Panc1 (cell line): ENCODE results near the gene ENO4.

Source experiments
- POLR2AphosphoS5 ChIP-seq: IDR thresholded peaks from 2 replicates; pipeline ENCODE4 v1.6.1; 2012; ENCODE audit warnings: mild to moderate bottlenecking, low read depth, low read length, moderate library complexity
- SIN3A ChIP-seq: IDR thresholded peaks from 2 replicates; pipeline ENCODE4 v1.6.1; 2012; ENCODE audit warnings: low read depth, mild to moderate bottlenecking, low read length, moderate library complexity, borderline replicate concordance; ENCODE audit not compliant: insufficient read depth
- TCF7L2 ChIP-seq: IDR thresholded peaks from 2 replicates; pipeline ENCODE4 v1.6.1; 2011; ENCODE audit warnings: mild to moderate bottlenecking, low read depth, low read length, inconsistent platforms
- TF ChIP-seq, protein P1 (sequence below): fragments of 450-650 bp; IDR thresholded peaks from 2 replicates; pipeline ENCODE4 v1.5.1; 2017; ENCODE audit warnings: mild to moderate bottlenecking
- TF ChIP-seq, protein P2 (sequence below), 2 experiments: IDR thresholded peaks; 2 replicates each; pipeline ENCODE4 v1.6.1; 2011 to 2012; ENCODE audit warnings: low read depth in 2 of 2, control low read depth in 1 of 2, low read length in 1 of 2, mild to moderate bottlenecking in 1 of 2, moderate library complexity in 1 of 2; ENCODE audit not compliant: insufficient read depth in 1 of 2

DNA sequence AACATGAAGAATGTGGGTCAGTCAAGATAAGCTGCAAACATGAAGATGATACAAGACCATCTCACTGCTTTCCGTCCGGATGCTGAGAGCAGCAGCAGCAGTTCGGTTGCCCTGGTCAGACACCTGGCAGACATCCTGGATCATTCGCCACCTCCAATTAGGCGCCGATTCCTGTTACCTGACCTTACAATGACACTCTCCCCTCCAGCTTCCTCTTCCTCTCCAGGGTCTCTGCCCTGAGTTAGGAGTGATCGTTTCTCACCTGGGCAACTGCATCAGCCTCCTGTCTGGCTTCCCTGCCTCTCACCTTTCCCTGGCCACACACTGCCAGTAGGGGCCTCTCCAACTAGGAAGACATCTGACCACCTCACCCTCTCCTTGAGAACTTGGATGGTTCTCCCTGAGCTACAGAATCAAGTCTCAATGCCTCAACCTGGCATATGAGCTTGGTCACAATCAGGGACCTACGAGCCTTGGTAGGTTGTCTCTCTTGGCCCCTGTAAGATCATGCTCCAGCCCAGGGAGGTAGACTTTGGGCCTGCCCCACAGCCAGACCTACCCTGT, 31.4 kb upstream of the ENO4 start:
- TF ChIP-seq POLR2AphosphoS5, result no peak
- TF ChIP-seq, protein P1, sequence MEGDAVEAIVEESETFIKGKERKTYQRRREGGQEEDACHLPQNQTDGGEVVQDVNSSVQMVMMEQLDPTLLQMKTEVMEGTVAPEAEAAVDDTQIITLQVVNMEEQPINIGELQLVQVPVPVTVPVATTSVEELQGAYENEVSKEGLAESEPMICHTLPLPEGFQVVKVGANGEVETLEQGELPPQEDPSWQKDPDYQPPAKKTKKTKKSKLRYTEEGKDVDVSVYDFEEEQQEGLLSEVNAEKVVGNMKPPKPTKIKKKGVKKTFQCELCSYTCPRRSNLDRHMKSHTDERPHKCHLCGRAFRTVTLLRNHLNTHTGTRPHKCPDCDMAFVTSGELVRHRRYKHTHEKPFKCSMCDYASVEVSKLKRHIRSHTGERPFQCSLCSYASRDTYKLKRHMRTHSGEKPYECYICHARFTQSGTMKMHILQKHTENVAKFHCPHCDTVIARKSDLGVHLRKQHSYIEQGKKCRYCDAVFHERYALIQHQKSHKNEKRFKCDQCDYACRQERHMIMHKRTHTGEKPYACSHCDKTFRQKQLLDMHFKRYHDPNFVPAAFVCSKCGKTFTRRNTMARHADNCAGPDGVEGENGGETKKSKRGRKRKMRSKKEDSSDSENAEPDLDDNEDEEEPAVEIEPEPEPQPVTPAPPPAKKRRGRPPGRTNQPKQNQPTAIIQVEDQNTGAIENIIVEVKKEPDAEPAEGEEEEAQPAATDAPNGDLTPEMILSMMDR, result no peak
- TF ChIP-seq, protein P2, sequence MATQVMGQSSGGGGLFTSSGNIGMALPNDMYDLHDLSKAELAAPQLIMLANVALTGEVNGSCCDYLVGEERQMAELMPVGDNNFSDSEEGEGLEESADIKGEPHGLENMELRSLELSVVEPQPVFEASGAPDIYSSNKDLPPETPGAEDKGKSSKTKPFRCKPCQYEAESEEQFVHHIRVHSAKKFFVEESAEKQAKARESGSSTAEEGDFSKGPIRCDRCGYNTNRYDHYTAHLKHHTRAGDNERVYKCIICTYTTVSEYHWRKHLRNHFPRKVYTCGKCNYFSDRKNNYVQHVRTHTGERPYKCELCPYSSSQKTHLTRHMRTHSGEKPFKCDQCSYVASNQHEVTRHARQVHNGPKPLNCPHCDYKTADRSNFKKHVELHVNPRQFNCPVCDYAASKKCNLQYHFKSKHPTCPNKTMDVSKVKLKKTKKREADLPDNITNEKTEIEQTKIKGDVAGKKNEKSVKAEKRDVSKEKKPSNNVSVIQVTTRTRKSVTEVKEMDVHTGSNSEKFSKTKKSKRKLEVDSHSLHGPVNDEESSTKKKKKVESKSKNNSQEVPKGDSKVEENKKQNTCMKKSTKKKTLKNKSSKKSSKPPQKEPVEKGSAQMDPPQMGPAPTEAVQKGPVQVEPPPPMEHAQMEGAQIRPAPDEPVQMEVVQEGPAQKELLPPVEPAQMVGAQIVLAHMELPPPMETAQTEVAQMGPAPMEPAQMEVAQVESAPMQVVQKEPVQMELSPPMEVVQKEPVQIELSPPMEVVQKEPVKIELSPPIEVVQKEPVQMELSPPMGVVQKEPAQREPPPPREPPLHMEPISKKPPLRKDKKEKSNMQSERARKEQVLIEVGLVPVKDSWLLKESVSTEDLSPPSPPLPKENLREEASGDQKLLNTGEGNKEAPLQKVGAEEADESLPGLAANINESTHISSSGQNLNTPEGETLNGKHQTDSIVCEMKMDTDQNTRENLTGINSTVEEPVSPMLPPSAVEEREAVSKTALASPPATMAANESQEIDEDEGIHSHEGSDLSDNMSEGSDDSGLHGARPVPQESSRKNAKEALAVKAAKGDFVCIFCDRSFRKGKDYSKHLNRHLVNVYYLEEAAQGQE (IDR thresholded peaks at IDR 0.05; ENCODE audit: insufficient read depth in 1 of 2, low read depth in 2 of 2, low read length in 1 of 2), result no peak
- no peak for TF ChIP-seq TCF7L2
- no peak for TF ChIP-seq SIN3A
